Fibroblast of peridontal ligament (primary cell): ENCODE measurements around the gene CMPK1.
"Not testable (repeated sequence)": the region's sequence is repeated elsewhere in the genome, so short reads cannot be mapped to it uniquely, and the experiment has no call there.

Experiments used
- DNase-seq: peaks from one replicate; pipeline ENCODE4 v3.0.0-alpha.2; 2010; ENCODE audit errors: extremely low read depth

CMPK1 gene

GRCh38 chr1:47333578-47333921 is at the start of gene CMPK1:
Gene CMPK1 (plus strand): TSS chr1:47333790. CDS start chr1:47333946, 156 bp downstream.
- peak; percentile 80 for DNase-seq

- not testable (repeated sequence) for DNase-seq
These were observed 45.5 kb upstream of the CMPK1 start for GRCh38 chr1:47288116-47288515.

GRCh38 chr1:47294863-47295262 is 38.7 kb upstream of the CMPK1 start:
- DNase-seq, result not testable (repeated sequence)

GRCh38 chr1:47295579-47295978 is 38.0 kb upstream of the CMPK1 start:
- no peak for DNase-seq

GRCh38 chr1:47298025-47298699 is 35.4 kb upstream of the CMPK1 start:
- DNase-seq, result peak; percentile 11

- no peak for DNase-seq
These were observed 31.1 kb upstream of the CMPK1 start for GRCh38 chr1:47302472-47302871.

GRCh38 chr1:47309427-47309826 is 24.2 kb upstream of the CMPK1 start:
- DNase-seq, result no peak

GRCh38 chr1:47313915-47314664 is 19.5 kb upstream of the CMPK1 start, which contains the start of gene STIL:
Gene STIL (minus strand): TSS chr1:47314147. CDS start chr1:47310319, 3,828 bp downstream.
- DNase-seq, result peak; percentile 100

GRCh38 chr1:47317841-47318240 is 15.7 kb upstream of the CMPK1 start:
- peak; percentile 88 for DNase-seq

GRCh38 chr1:47319968-47320367 is 13.6 kb upstream of the CMPK1 start:
- DNase-seq, result not testable (repeated sequence)

GRCh38 chr1:47323599-47324031 is 10.0 kb upstream of the CMPK1 start:
- DNase-seq, result no peak

- no peak for DNase-seq
These were observed 8.9 kb upstream of the CMPK1 start for GRCh38 chr1:47324682-47325081.

GRCh38 chr1:47325528-47325927 is 8.1 kb upstream of the CMPK1 start:
- no peak for DNase-seq

GRCh38 chr1:47326271-47326670 is 7.3 kb upstream of the CMPK1 start:
- DNase-seq, result no peak

- DNase-seq, result no peak
These were observed 4.6 kb upstream of the CMPK1 start for GRCh38 chr1:47328992-47329391.

GRCh38 chr1:47330212-47330611 is 3.4 kb upstream of the CMPK1 start:
- no peak for DNase-seq

GRCh38 chr1:47331875-47332274 is 1.7 kb upstream of the CMPK1 start:
- no peak for DNase-seq

GRCh38 chr1:47332779-47333577 is 612 bp upstream of the CMPK1 start:
- DNase-seq, result no peak

GRCh38 chr1:47333922-47334764 is 553 bp downstream of the CMPK1 start:
- DNase-seq, result peak; percentile 65

GRCh38 chr1:47334765-47335435 is 1.3 kb downstream of the CMPK1 start:
- DNase-seq, result no peak

- DNase-seq, result no peak
These were observed 3.8 kb downstream of the CMPK1 start for GRCh38 chr1:47337350-47337749.
